ENCODE data around the gene FOS.

FOS gene

GRCh38 chr14:75278422-75279152 lies at the start of gene FOS:
Gene FOS (plus strand): TSS chr14:75278828. CDS start chr14:75278983, 155 bp downstream.
- ChIA-PET CTCF (no interaction called here), POLR2A (interaction anchor here (0.7 kb wide), 1 partner anchor 140 kb away, joined by 3 read pairs; no protein-coding TSS in a partner anchor)
- TF ChIP-seq TARDBP (IDR thresholded peaks at IDR 0.05) (peak; percentile 51; the same call in 1 of the 2 replicates), ZNF384 (IDR thresholded peaks at IDR 0.05) (no peak), FOXA1 (IDR thresholded peaks at IDR 0.05) (no peak), NFRKB (IDR thresholded peaks at IDR 0.05) (no peak), PKNOX1 (IDR thresholded peaks at IDR 0.05) (peak; percentile 42; the same call in 1 of the 2 replicates), ELF4 (IDR thresholded peaks at IDR 0.05) (peak; percentile 84), FOXM1 (IDR thresholded peaks at IDR 0.05; ENCODE audit: borderline replicate concordance) (peak; percentile 98), BHLHE40 (IDR thresholded peaks at IDR 0.05; ENCODE audit: borderline replicate concordance) (peak; percentile 97), L3MBTL2 (conservative IDR thresholded peaks at IDR 0.05) (peak; percentile 48; the same call in 1 of the 2 replicates), LEF1 (IDR thresholded peaks at IDR 0.05; ENCODE audit: borderline replicate concordance) (peak; percentile 86; the same call in 1 of the 2 replicates)
- peak; percentile 94 for DNase-seq (ENCODE audit: extremely low spot score)

GRCh38 chr14:75229661-75230139 lies 48.9 kb upstream of the FOS start:
- POLR2A ChIA-PET, result interaction anchor here (1.3 kb wide), 1 partner anchor 10 kb away, joined by 3 read pairs; no protein-coding TSS in a partner anchor
- DNase-seq (ENCODE audit: extremely low spot score), result no peak
- no peak for TF ChIP-seq NFRKB (IDR thresholded peaks at IDR 0.05)
- TF ChIP-seq TARDBP (IDR thresholded peaks at IDR 0.05), result no peak
- TF ChIP-seq L3MBTL2 (conservative IDR thresholded peaks at IDR 0.05), result no peak
- no peak for TF ChIP-seq PKNOX1 (IDR thresholded peaks at IDR 0.05)
- no peak for TF ChIP-seq ELF4 (IDR thresholded peaks at IDR 0.05)
- no peak for TF ChIP-seq SUZ12 (IDR thresholded peaks at IDR 0.05)
- no peak for TF ChIP-seq FOXK2 (IDR thresholded peaks at IDR 0.05)
- TF ChIP-seq HDGF (IDR thresholded peaks at IDR 0.05; ENCODE audit: borderline replicate concordance), result no peak
- TF ChIP-seq CTBP1 (IDR thresholded peaks at IDR 0.05; ENCODE audit: borderline replicate concordance), result no peak
- TF ChIP-seq LEF1 (IDR thresholded peaks at IDR 0.05; ENCODE audit: borderline replicate concordance), result no peak
- TF ChIP-seq FOXM1 (IDR thresholded peaks at IDR 0.05; ENCODE audit: borderline replicate concordance), result no peak
- TF ChIP-seq SP1 (IDR thresholded peaks at IDR 0.05), result no peak
- no peak for TF ChIP-seq FOXA1 (IDR thresholded peaks at IDR 0.05)
- no peak for TF ChIP-seq ZNF384 (IDR thresholded peaks at IDR 0.05)
- no peak for TF ChIP-seq ARNT (IDR thresholded peaks at IDR 0.05)
- TF ChIP-seq BHLHE40 (IDR thresholded peaks at IDR 0.05; ENCODE audit: borderline replicate concordance), result no peak
- CTCF ChIA-PET, result interaction anchor here (1.4 kb wide), 1 partner anchor 9 kb away, joined by 7 read pairs; no protein-coding TSS in a partner anchor

- ChIA-PET POLR2A (interaction anchor here (1.3 kb wide), 1 partner anchor 9 kb away, joined by 3 read pairs; no protein-coding TSS in a partner anchor), CTCF (interaction anchor here (1.4 kb wide), 1 partner anchor 8 kb away, joined by 7 read pairs; no protein-coding TSS in a partner anchor)
- peak; percentile 31 for DNase-seq (ENCODE audit: extremely low spot score)
- TF ChIP-seq L3MBTL2 (conservative IDR thresholded peaks at IDR 0.05) (no peak), FOXM1 (IDR thresholded peaks at IDR 0.05; ENCODE audit: borderline replicate concordance) (no peak)
Observed at GRCh38 chr14:75230140-75230792, 48.4 kb upstream of the FOS start.

- POLR2A ChIA-PET, result no interaction called here
- no peak for TF ChIP-seq FOXA1 (IDR thresholded peaks at IDR 0.05)
- CTCF ChIA-PET, result no interaction called here
- no peak for DNase-seq (ENCODE audit: extremely low spot score)
Observed at GRCh38 chr14:75231320-75231719, 47.3 kb upstream of the FOS start.

GRCh38 chr14:75232191-75232590 lies 46.4 kb upstream of the FOS start:
- POLR2A ChIA-PET, result no interaction called here
- CTCF ChIA-PET, result interaction anchor here (0.5 kb wide), 1 partner anchor 29 kb away, joined by 5 read pairs; no protein-coding TSS in a partner anchor
- TF ChIP-seq LEF1 (IDR thresholded peaks at IDR 0.05; ENCODE audit: borderline replicate concordance) (no peak), ELF4 (IDR thresholded peaks at IDR 0.05) (no peak), FOXK2 (IDR thresholded peaks at IDR 0.05) (no peak), SP1 (IDR thresholded peaks at IDR 0.05) (no peak), L3MBTL2 (conservative IDR thresholded peaks at IDR 0.05) (no peak), CTBP1 (IDR thresholded peaks at IDR 0.05; ENCODE audit: borderline replicate concordance) (no peak), TARDBP (IDR thresholded peaks at IDR 0.05) (no peak), FOXA1 (IDR thresholded peaks at IDR 0.05) (no peak), HDGF (IDR thresholded peaks at IDR 0.05; ENCODE audit: borderline replicate concordance) (no peak), PKNOX1 (IDR thresholded peaks at IDR 0.05) (no peak), BHLHE40 (IDR thresholded peaks at IDR 0.05; ENCODE audit: borderline replicate concordance) (no peak), FOXM1 (IDR thresholded peaks at IDR 0.05; ENCODE audit: borderline replicate concordance) (no peak), SUZ12 (IDR thresholded peaks at IDR 0.05) (no peak), ZNF384 (IDR thresholded peaks at IDR 0.05) (no peak), ARNT (IDR thresholded peaks at IDR 0.05) (no peak), NFRKB (IDR thresholded peaks at IDR 0.05) (no peak)
- DNase-seq (ENCODE audit: extremely low spot score), result no peak

GRCh38 chr14:75232597-75232996 lies 46.0 kb upstream of the FOS start:
- no peak for DNase-seq (ENCODE audit: extremely low spot score)
- ChIA-PET CTCF (interaction anchor here (0.5 kb wide), 1 partner anchor 30 kb away, joined by 5 read pairs; no protein-coding TSS in a partner anchor), POLR2A (no interaction called here)
- TF ChIP-seq PKNOX1 (IDR thresholded peaks at IDR 0.05) (no peak), SUZ12 (IDR thresholded peaks at IDR 0.05) (no peak), ZNF384 (IDR thresholded peaks at IDR 0.05) (no peak), L3MBTL2 (conservative IDR thresholded peaks at IDR 0.05) (no peak), LEF1 (IDR thresholded peaks at IDR 0.05; ENCODE audit: borderline replicate concordance) (no peak), ARNT (IDR thresholded peaks at IDR 0.05) (no peak), TARDBP (IDR thresholded peaks at IDR 0.05) (no peak), FOXA1 (IDR thresholded peaks at IDR 0.05) (no peak), SP1 (IDR thresholded peaks at IDR 0.05) (no peak), FOXM1 (IDR thresholded peaks at IDR 0.05; ENCODE audit: borderline replicate concordance) (no peak), BHLHE40 (IDR thresholded peaks at IDR 0.05; ENCODE audit: borderline replicate concordance) (no peak), ELF4 (IDR thresholded peaks at IDR 0.05) (no peak), HDGF (IDR thresholded peaks at IDR 0.05; ENCODE audit: borderline replicate concordance) (no peak), CTBP1 (IDR thresholded peaks at IDR 0.05; ENCODE audit: borderline replicate concordance) (no peak), FOXK2 (IDR thresholded peaks at IDR 0.05) (no peak)
